MM.1S (cell line): ENCODE data around the gene TMEM19.
A peak's percentile ranks its signal among the peaks of the same experiment; 100 is the strongest.

Experiments
- DNase-seq: peaks from one replicate; pipeline ENCODE4 v3.0.0-alpha.2; 2015
- H2AFZ ChIP-seq: fragments of 300-600 bp; sonication (generic); 2 replicates; pipeline ENCODE4 v1.6.0; 2016; ENCODE audit warnings: antibody characterized with exemption, low read length
- H3F3A ChIP-seq: fragments of 300-600 bp; sonication (generic); 2 replicates; pipeline ENCODE4 v1.6.1; 2016; ENCODE audit warnings: mild to moderate bottlenecking, antibody characterized with exemption, low read length, moderate library complexity, mixed read lengths; ENCODE audit not compliant: insufficient read depth
- H3K27ac ChIP-seq: fragments of 300-600 bp; sonication (generic); 2 replicates; pipeline ENCODE4 v1.5.1; 2016; ENCODE audit warnings: mild to moderate bottlenecking, low read length
- H3K27me3 ChIP-seq: fragments of 300-600 bp; sonication (generic); replicated peaks from 2 replicates; pipeline ENCODE4 v1.6.0; 2016; ENCODE audit warnings: low read length; ENCODE audit not compliant: insufficient read depth
- H3K36me3 ChIP-seq: fragments of 300-600 bp; sonication (generic); replicated peaks from 2 replicates; pipeline ENCODE4 v1.6.1; 2016; ENCODE audit warnings: mild to moderate bottlenecking, low read length, mixed read lengths; ENCODE audit not compliant: insufficient read depth
- H3K4me1 ChIP-seq: fragments of 300-600 bp; sonication (generic); 2 replicates; pipeline ENCODE4 v1.6.1; 2016; ENCODE audit warnings: low read length, mixed read lengths
- H3K4me2 ChIP-seq: fragments of 300-600 bp; sonication (generic); 2 replicates; pipeline ENCODE4 v1.6.0; 2016; ENCODE audit warnings: low read depth, low read length
- H3K4me3 ChIP-seq: fragments of 300-600 bp; sonication (generic); 2 replicates; pipeline ENCODE4 v1.5.1; 2016; ENCODE audit warnings: low read length, mixed read lengths
- H3K79me2 ChIP-seq: fragments of 300-600 bp; sonication (generic); 2 replicates; pipeline ENCODE4 v1.6.1; 2016; ENCODE audit warnings: mixed run types, low read length, mixed read lengths
- H3K9ac ChIP-seq: fragments of 300-600 bp; sonication (generic); 2 replicates; pipeline ENCODE4 v1.6.1; 2016; ENCODE audit warnings: low read length, mixed read lengths
- H3K9me2 ChIP-seq: fragments of 300-600 bp; sonication (generic); replicated peaks from 2 replicates; pipeline ENCODE4 v1.6.1; 2016; ENCODE audit warnings: mild to moderate bottlenecking, low read length, mixed read lengths; ENCODE audit not compliant: insufficient read depth
- H3K9me3 ChIP-seq: fragments of 300-600 bp; sonication (generic); replicated peaks from 2 replicates; pipeline ENCODE4 v1.6.1; 2016; ENCODE audit warnings: mild to moderate bottlenecking, low read length, mixed read lengths; ENCODE audit not compliant: insufficient read depth
- H4K20me1 ChIP-seq: fragments of 300-600 bp; sonication (generic); 2 replicates; pipeline ENCODE4 v1.6.1; 2016; ENCODE audit warnings: mild to moderate bottlenecking, low read length, moderate library complexity, mixed read lengths; ENCODE audit not compliant: insufficient read depth
- EZH2 ChIP-seq: fragments of 300-600 bp; sonication (generic); optimal IDR thresholded peaks from 2 replicates; pipeline ENCODE3; 2017; ENCODE audit warnings: low read depth, mild to moderate bottlenecking, antibody characterized with exemption, low read length, mixed read lengths
- EZH2phosphoT487 ChIP-seq: fragments of 300-600 bp; sonication (generic); IDR thresholded peaks from 2 replicates; pipeline ENCODE4 v1.6.1; 2018; ENCODE audit warnings: antibody characterized with exemption, low read length
- TF ChIP-seq, protein P1 (sequence below): fragments of 300-600 bp; sonication (generic); IDR thresholded peaks from 2 replicates; pipeline ENCODE4 v1.5.1; 2016; ENCODE audit warnings: antibody characterized with exemption, low read length, mixed read lengths

TMEM19 gene

DNA sequence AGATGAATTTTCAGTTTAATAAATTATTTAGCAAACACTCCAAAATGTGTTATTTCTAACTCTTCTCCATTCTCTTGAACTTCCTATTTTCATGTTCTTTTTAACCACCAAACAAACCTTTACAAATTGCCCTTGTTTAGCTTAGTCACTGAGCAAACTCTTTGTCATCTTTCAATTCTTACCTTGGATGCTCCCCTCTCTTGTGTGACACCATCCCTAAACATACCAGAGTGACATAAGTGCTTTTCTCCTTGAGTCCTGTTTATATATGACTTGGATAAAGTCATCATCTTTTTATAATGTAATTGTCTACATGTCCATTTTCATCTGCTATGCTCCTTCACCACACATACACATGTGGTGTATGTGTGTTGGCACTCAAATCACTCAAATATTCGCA, 3.4 kb upstream of the TMEM19 start:
- Histone ChIP-seq H3K9me2 (no peaks in the 10 kb centered on the region), H3K27ac (no peak overlapping the region), H3K4me1 (no peaks in the 10 kb centered on the region), H3K9ac (no peak overlapping the region), H3K27me3 (no peaks in the 10 kb centered on the region), H3K9me3 (no peaks in the 10 kb centered on the region), H2AFZ (no peak overlapping the region), H3K79me2 (peaks cover 10% of the 10 kb centered on the region), H4K20me1 (no peaks in the 10 kb centered on the region), H3F3A (peaks cover 24% of the 10 kb centered on the region), H3K4me3 (no peak overlapping the region), H3K36me3 (no peaks in the 10 kb centered on the region), H3K4me2 (no peak overlapping the region)
- DNase-seq: no peak
- TF ChIP-seq, protein P1, sequence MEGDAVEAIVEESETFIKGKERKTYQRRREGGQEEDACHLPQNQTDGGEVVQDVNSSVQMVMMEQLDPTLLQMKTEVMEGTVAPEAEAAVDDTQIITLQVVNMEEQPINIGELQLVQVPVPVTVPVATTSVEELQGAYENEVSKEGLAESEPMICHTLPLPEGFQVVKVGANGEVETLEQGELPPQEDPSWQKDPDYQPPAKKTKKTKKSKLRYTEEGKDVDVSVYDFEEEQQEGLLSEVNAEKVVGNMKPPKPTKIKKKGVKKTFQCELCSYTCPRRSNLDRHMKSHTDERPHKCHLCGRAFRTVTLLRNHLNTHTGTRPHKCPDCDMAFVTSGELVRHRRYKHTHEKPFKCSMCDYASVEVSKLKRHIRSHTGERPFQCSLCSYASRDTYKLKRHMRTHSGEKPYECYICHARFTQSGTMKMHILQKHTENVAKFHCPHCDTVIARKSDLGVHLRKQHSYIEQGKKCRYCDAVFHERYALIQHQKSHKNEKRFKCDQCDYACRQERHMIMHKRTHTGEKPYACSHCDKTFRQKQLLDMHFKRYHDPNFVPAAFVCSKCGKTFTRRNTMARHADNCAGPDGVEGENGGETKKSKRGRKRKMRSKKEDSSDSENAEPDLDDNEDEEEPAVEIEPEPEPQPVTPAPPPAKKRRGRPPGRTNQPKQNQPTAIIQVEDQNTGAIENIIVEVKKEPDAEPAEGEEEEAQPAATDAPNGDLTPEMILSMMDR: no peak
- TF ChIP-seq EZH2 (no peak), EZH2phosphoT487 (no peak)

DNA sequence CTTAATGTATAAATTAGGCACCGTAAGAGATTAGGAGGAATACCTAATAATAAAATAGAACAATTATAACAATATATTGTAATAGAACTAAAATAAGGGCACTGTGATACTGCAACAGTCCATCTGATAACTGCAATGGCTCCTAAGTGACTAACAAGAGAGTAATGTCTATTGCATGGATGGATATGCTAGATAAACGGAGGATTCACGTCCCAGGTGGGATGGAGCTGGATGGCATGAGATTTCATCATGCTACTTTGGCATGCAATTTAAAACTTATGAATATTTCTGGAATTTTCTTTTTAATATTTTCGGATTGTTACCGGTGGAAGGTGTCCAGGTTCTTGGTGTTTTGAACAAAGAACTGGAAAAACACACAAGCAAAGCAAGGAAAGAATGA, 2.2 kb upstream of the TMEM19 start:
- no peak for DNase-seq
- Histone ChIP-seq H3K27ac (no peak overlapping the region), H3K4me2 (no peak overlapping the region), H3K9me2 (no peaks in the 10 kb centered on the region), H3K79me2 (peaks cover 16% of the 10 kb centered on the region), H3K4me1 (0 out of 2 replicates have a peak, but pooled peaks cover 4% of the 10 kb centered on the region), H4K20me1 (no peaks in the 10 kb centered on the region), H3F3A (peaks cover 35% of the 10 kb centered on the region), H3K9ac (no peak overlapping the region), H3K36me3 (no peaks in the 10 kb centered on the region), H3K27me3 (no peaks in the 10 kb centered on the region), H2AFZ (no peak overlapping the region), H3K4me3 (no peak overlapping the region), H3K9me3 (no peaks in the 10 kb centered on the region)
- TF ChIP-seq EZH2phosphoT487: no peak
- TF ChIP-seq EZH2: no peak
- TF ChIP-seq, protein P1: no peak

DNA sequence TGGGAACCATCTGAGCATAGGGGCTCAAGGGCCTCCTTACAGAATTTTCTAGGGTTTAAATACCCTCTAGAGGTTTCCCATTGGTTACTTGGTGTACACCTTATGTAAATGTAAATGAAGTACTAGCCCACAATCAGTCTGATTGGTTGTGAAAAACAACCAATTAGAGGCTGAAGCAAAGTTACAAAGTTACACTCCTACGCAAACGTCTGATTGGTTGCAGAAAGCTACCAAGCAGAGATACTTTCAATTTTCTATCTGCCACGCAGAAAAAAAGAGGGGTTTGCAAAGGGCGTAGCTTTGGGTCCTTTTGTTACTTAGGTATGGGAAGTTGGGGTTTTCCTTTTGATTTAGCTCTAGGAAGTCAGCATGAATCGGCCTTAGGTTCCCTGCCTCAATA, 1.8 kb upstream of the TMEM19 start:
- Histone ChIP-seq H3K9ac (no peak overlapping the region), H2AFZ (no peak overlapping the region), H3K4me1 (0 out of 2 replicates have a peak, but pooled peaks cover 4% of the 10 kb centered on the region), H3K4me3 (no peak overlapping the region), H4K20me1 (no peaks in the 10 kb centered on the region), H3K4me2 (no peak overlapping the region), H3F3A (peaks cover 37% of the 10 kb centered on the region), H3K27me3 (no peaks in the 10 kb centered on the region), H3K36me3 (no peaks in the 10 kb centered on the region), H3K27ac (no peak overlapping the region), H3K9me2 (no peaks in the 10 kb centered on the region), H3K9me3 (no peaks in the 10 kb centered on the region), H3K79me2 (peaks cover 20% of the 10 kb centered on the region)
- no peak for TF ChIP-seq EZH2phosphoT487
- no peak for DNase-seq

DNA sequence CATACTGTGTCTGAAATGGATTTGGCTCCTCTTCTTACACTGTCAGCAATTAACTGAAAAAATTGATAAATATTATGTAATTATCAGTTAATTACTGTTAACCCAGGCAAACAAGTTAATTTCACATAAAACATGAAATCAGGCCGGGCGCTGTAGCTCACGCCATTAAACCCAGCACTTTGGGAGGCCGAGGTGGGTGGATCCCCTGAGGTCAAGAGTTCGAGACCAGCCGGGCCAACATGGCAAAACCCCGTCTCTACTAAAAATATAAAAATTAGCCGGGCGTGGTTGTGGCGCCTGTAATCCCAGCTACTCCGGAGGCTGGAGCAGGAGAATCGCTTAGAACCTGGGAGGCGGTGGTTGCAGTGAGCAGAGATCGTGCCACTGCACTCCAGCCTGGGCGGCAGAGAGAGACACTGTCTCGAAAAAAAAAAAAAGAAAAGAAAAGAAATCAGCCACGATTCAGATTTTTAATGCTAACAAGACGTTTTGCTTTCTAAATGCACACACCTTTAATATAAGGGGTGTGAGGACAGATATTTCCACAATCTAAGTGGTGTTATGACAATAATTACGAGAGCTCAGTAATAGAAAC, 473 bp upstream of the TMEM19 start:
- no peaks in the 10 kb centered on the region for H3K9me2 ChIP-seq
- H2AFZ ChIP-seq: peak overlapping the region; percentile 85
- H3K27me3 ChIP-seq: no peaks in the 10 kb centered on the region
- peak overlapping the region; percentile 93 for H3K4me2 ChIP-seq
- no peak for DNase-seq
- TF ChIP-seq EZH2phosphoT487 (no peak), EZH2 (no peak)
- TF ChIP-seq, protein P1: no peak
- peaks cover 31% of the 10 kb centered on the region for H3K79me2 ChIP-seq
- H3K36me3 ChIP-seq: no peaks in the 10 kb centered on the region
- peaks cover 47% of the 10 kb centered on the region for H3F3A ChIP-seq
- peak overlapping the region; percentile 82 for H3K27ac ChIP-seq
- H4K20me1 ChIP-seq: no peaks in the 10 kb centered on the region
- H3K4me1 ChIP-seq: 0 out of 2 replicates have a peak, but pooled peaks cover 4% of the 10 kb centered on the region
- H3K4me3 ChIP-seq: peak overlapping the region; percentile 75
- peak overlapping the region; percentile 81 for H3K9ac ChIP-seq
- no peaks in the 10 kb centered on the region for H3K9me3 ChIP-seq
